Ishikawa (cell line): Measurements from ENCODE around the gene TRIO.

Experiments used
- CREB1 ChIP-seq: IDR thresholded peaks from 2 replicates; pipeline ENCODE4 v1.6.1; 2012; ENCODE audit warnings: low read depth
- EGR1 ChIP-seq: IDR thresholded peaks from 2 replicates; pipeline ENCODE4 v1.6.1; 2012
- FOXM1 ChIP-seq: IDR thresholded peaks from 2 replicates; pipeline ENCODE4 v1.6.1; 2012; ENCODE audit warnings: low read depth, borderline replicate concordance
- RAD21 ChIP-seq: IDR thresholded peaks from 2 replicates; pipeline ENCODE4 v1.6.1; 2012; ENCODE audit warnings: low read depth
- REST ChIP-seq: IDR thresholded peaks from 2 replicates; pipeline ENCODE4 v1.6.1; 2012; ENCODE audit warnings: low read depth, mild to moderate bottlenecking
- TAF1 ChIP-seq: IDR thresholded peaks from 2 replicates; pipeline ENCODE4 v1.6.1; 2012; ENCODE audit warnings: low read depth, mild to moderate bottlenecking
- TEAD4 ChIP-seq: IDR thresholded peaks from 2 replicates; pipeline ENCODE4 v1.6.1; 2012
- YY1 ChIP-seq: IDR thresholded peaks from 2 replicates; pipeline ENCODE4 v1.6.1; 2012; ENCODE audit warnings: low read depth
- ZBTB7A ChIP-seq: IDR thresholded peaks from 2 replicates; pipeline ENCODE4 v1.6.1; 2012; ENCODE audit warnings: low read depth
- TF ChIP-seq, protein P1 (sequence below): IDR thresholded peaks from 2 replicates; pipeline ENCODE4 v1.6.1; 2012

- TF ChIP-seq REST (no peak), TEAD4 (no peak), CREB1 (no peak), FOXM1 (no peak), EGR1 (no peak), TAF1 (no peak), ZBTB7A (no peak), YY1 (no peak), RAD21 (0 out of 2 replicates have a peak, but pooled peaks have one; percentile 3)
- TF ChIP-seq, protein P1, sequence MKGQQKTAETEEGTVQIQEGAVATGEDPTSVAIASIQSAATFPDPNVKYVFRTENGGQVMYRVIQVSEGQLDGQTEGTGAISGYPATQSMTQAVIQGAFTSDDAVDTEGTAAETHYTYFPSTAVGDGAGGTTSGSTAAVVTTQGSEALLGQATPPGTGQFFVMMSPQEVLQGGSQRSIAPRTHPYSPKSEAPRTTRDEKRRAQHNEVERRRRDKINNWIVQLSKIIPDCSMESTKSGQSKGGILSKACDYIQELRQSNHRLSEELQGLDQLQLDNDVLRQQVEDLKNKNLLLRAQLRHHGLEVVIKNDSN: no peak
Observed at GRCh38 chr5:14364096-14364495, 221.0 kb downstream of the TRIO start.
